SKM-1 treated with dmso at 0.1 percent for 144 hours (cell line): ENCODE measurements around the gene UBALD2.
"Not testable (repeated sequence)": the region's sequence is repeated elsewhere in the genome, so short reads cannot be mapped to it uniquely, and the experiment has no call there.

ENCODE experiments used
- DNase-seq: peaks from one replicate; lab custom pipeline; 2025; ENCODE audit not compliant: unreplicated experiment; lab: John Stamatoyannopoulos, UW

Gene UBALD2

DNA sequence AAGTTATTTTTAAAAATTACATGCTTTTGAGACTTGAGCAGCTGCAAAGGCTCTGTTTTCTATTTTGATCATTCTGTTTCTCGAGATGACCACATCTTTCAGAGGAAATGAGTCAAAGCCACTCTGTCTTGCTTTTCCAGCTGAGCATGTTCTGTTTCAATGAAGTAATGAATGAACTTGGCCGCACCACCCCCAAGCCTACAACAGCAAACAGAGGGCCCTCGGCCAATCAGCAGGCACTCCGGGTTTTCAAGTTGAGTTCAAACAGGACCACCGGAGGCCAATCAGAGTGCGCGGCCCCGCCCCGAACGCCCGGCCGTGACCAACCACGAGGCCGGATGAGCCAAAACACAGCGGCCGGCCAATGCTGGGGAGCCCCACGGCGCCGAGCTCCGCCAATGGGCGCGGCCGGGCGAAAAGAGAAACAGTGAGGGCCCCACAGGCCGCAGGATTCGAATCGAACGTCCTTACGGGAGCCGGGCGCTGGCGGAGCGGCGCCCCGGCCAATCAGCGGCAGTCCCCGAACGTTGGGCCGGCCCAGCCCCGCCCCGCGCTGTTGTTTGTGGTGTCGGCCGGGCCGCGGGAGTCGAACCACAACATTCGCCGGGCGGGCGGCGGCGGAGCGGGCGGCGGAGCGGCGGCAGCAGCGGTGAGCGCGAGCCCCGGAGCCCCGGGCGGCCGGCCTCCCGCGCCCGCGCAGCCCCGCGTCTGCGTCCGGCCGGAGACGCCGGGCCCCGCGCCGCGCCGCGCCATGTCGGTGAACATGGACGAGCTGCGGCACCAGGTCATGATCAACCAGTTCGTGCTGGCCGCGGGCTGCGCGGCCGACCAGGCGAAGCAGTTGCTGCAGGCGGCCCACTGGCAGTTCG, at the start of gene UBALD2:
UBALD2 (plus strand) TSS at position 594 of the 869 bp plus-strand sequence; CDS start at position 752, 158 bp downstream.
- DNase-seq: peak; percentile 98

DNA sequence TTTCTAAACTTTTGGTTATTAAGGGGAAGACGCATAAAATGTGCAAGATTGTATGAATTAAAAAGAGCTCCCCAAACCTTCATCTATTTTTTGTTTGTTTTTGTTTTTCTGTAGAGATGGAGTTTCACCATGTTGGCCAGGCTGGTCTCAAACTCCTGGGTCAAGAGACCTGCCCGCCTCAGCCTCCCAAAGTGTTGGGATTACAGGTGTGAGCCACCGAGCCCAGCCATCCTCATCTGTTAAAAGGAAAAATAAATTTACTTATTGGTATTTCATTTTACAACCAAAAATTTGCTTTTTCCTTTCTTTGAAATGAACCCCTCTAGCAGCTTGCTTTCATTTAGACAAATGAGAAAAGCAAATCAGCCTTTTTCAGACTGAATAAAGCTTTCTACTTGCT, 48.1 kb upstream of the UBALD2 start:
- DNase-seq: no peak

DNA sequence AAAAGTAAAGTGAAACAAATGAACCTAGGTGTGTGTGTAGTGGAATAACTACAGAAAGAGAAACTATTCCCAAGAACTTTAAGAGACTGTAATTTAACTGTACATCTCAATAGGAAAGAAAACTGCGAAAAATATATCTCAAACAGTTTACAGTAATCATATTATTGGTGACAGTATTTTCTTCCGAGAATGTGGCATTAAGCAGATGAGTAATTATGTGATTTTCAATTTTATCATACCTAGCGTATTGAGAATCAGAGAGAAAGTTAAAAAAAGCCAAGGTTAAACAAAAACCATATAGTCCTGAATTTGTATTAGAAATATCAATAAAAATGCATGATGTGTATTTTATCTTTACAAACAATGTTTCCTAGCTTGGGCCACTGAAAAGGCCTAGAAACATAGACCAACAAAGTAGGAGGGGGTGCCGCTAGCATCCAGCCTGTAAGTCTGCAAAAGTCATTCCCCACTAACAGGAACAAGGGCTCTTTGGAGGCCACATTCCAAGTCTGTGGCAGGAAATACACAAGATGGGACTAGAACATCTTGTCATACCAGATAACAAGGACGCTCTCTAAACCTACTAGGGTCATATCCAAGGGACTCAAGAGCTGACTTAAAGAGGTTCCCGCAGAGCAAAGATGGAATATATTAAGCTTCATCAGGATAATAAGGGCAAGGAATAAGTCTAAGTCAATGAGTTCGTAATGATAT, 45.3 kb upstream of the UBALD2 start:
- DNase-seq: no peak

DNA sequence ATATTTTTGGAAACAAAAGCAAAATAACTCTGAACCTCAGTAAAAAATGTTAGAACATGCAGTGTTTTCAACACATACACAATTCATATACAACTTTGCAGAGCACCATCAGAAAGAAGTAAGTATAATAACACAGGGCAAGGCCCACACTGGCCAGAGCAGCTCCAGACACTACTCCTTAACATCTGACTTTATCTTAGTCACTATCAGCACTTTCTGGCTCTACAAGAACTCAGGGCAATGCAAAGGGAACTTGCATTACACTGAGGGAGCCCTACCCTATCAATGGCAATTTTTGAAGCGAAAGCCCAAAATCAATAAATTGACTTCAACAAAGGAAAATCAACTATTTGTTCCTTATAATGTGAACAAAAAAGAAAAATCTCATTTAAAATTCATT, 41.3 kb upstream of the UBALD2 start:
- no peak for DNase-seq

DNA sequence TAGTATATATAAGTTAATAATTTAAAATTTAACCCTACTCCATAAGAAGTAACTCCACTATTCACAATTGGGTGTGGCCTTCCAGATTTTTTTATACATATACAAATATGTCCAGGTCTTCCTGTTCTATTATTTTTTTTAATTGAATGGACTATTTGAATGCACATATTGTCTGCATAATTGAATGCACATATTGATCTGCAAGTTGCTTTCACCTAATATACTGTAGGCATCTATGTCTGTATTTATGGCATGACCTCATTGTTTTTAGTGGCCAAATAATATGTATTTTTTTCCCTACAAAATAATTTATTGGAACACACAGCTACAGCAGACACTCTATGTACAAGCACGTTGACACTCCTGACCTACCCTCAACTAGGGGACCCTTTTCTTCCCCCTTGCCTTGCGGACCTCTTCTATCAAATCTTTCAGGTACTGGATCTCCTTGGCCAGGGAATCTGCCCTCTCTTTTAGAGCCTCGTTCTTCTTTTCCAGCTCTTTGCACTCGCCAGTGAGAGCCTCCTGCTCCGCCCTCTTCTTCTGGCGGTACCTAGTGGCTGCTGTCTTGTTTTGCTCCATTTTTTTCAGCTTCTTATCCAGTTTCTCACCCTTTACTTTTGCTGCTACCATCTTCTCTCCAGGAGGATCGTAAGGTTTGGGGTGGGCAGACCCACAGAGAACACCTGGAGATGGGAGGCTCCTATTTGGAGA, 39.6 kb upstream of the UBALD2 start:
- not testable (repeated sequence) for DNase-seq

DNA sequence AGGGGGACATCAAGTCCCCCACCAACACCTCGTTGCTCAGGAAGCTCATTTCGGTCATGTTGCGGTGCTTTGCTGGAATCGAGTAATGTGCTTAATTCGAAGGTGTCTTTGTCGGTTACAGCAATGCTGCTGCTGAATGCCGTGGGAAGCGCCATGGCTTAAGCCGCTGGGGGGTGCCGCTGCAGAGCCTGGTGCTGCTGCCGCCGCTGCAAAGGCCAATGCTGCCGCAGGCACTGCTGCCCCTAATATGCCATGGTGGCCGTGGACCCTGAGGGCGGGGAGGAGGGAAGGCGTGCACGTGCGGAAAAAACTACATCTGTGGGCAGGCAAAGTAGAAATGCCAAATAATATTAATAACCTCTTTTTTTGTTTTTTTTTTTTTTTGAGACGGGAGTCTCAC, 38.4 kb upstream of the UBALD2 start:
- not testable (repeated sequence) for DNase-seq

DNA sequence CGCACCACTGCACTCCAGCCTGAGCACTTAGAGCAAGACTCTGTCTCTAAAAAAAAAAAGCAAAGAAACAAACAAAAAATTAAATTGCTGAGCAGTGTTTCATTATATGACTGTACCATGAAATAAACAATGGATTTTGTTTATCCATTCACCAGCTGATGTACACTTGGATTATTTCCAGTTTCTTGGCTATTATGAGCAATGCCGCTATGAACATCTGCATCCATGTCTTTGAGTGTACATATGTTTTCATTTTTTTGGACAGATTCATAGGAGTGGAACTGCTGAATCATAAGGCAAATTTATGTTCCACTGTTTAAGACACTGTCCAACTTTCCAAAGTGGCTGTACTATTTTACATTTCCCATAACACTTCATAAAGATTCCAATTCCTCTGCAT, 32.8 kb upstream of the UBALD2 start:
- DNase-seq: no peak

DNA sequence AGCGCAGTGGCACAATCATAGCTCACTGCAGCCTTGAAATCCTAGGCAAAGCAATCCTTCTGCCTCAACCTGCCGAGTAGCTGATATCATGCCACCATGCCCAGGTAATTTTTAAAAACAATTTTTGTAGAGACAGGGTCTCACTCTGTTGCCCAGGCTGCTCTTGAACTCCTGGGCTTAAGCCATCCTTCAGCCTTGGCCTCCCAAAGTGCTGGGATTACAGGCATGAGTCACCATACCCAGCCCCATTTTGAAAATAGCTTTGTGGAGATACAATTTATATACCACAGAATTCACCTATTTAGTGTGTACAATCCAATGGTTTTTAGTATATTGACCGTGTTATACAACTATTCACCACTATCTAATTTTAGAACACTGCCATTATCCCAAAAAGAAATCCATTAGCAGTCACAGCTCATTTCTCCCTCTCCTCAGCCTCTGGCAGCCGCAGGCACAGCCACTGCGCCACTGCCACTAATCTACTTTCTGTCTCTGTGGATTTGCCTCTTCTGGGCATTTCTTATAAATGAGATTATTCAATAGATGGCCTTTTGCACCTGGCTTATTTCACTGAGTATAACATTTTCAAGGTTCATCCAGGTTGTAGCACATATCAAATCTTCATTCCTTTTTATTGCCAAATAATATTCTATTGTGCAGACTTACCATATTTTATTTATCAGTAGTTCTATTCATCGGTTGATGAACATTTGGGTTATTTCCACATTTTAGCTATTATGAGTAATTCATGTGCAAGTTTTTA, 31.4 kb upstream of the UBALD2 start:
- no peak for DNase-seq

DNA sequence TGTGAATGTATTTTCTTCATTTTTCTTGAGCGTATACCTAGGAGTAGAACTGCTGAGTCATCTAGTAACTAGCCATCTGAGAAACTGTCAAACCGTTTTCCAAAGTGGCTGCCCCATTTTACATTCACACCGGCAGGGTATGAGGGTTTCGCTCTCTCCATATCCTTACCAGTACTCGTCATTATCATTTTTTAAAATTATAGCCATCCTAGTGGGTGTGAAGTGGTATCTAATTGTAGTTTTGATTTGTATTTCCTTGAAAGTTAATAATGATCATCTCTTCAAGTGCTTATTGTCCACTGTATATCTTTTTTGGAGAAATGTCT, 30.8 kb upstream of the UBALD2 start:
- DNase-seq: no peak

DNA sequence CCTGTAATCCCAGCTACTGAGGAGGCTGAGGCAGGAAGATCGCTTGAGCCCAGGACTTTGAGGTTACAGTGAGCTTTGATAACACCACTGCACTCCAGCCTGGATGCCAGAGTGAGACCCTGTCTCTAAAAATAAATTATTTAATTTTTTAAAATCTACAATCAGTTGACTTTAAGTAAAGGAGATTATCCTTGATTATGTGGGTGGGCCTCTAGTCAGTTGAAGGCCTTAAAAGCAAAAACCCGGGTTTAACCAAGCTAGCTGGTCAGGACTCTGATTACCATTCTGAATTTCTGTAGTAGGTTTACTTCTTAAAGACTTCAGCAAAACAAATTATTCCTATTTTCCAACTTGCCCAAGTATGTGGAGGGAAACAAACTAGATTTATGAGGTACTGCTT, 29.3 kb upstream of the UBALD2 start:
- DNase-seq: no peak

DNA sequence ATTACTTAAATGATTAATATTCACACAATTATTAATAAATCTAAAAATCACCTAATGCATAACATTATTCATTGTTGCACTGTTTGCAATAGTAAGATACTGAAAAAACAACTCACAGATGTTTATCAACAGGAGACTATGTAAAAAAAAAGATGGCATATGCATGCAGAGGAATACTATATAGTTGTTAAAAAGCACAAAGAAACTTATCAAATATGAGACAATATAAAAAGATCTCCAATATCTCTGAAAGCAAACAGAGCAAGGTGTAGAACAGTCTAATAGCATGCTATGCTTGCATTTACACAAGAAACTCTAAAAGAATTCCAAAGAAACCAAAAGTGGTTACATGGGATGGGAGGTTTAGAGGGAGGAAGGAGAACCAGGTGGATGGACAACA, 28.5 kb upstream of the UBALD2 start:
- no peak for DNase-seq

DNA sequence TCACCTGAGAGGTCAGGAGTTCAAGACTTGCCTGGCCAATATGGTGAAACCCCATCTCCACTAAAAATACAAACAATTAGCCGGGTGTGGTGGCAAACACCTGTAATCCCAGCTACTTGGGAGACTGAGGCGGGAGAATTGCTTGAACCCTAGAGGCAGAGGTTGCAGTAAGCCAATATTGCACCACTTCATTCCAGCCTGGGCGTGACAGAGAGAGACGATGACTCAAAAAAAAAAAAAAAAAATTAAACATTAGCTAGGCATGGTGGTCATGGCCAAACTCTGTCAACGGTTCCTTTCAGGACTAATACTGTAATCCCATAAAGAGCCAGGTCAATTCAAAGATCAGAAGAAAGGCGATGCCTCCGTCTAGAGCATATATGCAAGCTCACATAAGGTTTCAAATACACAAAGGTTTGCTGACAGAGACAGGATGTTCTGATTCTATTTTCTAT, 27.3 kb upstream of the UBALD2 start:
- DNase-seq: no peak

DNA sequence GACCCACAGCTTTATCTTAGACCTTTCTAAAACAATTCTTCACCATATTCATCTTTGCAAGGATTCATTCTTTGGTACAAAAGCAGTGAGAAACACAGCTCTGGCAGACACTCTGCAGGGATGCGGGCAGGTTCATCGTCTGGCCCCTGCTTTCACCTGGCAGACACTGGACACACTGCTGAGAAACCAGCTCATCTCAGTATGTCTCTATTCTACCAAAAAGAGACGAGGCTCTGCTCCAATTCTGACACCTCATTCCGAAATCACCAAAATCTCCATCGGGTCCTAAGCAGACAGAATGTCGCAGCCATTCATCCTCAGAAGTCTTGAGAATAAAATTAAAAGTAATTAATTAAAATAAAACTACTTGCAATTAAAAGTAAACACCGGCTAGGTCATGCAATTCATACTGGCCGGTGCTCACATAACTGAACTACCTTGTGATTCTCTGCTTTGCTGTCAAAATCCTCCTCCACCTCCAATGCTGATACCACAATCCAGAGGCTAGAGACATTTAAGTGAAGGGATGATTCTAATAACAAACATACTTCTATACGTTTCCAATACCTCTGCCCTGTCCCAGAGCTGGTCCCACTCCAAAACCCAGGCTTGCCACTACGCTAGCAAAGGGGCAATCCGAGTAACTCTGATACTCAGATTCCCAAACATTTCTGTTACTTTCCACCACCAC, 26.2 kb upstream of the UBALD2 start:
- no peak for DNase-seq

DNA sequence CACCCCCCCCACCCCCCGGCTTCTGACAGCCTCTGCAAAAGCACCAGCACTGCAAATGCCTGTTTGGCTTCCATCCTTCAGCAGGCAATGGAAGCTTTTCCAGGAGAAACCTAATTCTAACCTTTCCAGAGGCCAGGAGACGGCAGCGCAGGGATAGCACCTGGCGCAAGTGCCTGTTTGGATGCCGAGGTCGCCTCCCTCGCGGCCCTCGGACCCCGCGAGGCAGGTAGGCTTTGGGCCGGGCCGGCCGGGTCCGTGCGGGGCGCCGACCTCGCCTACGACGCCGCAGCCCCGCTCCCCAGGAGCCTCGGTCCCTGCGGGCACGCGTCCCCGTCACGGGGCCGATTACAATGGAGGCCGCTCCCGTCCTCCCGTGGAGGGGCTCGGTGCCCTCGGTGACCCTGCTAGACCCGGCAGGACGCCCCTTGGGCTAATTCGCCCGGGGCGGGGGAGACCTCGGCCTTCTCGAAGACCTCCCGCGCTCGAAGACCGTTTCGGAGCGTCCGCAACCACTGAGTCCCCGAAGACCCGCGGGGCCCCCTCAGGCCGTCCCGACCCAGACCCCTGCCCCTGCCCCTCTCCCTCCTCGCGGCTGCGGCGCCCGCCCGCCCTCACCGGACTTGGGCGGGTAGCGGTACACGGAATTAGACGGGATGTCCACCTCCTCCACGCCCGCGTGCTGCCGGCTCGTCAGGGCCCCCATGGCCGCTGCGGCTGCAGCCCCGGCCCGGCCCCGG, 25.4 kb upstream of the UBALD2 start:
- DNase-seq: no peak

DNA sequence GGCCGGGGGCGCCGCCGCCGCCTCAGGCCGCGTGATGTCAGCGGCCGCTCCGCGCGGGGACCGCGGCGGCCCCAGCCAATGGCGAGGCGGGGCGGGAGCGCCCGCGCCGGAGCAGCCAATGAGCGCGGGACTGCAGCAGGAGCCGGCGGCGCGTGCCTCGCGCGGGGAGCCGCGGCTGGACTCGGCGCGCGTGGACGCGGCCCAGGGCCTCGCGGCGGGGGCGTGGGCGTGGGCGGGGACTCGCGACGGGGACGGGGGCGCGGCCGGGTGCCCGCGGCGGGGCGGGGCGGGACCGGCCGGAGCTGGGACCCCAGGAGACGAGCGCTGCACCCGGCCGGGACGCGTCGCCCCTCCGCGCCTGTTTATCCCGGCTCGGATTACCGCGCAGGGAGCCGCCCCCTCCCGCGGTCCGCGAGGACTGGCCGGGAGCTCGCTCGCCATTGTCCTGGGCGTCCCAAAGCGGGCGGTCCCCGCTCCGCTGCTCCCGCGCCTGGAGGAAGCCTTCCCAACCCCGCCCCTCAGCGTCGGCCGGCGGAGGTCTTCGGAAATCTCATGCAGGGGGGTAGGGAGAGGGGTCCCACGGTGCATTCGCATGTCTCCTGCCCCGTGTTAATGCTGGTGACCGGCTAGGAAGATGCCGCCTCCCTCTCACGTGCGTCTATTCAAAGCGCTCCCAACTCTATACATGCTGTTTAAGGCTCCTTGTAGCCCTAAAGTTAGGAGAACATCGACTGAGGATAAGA, 24.5 kb upstream of the UBALD2 start, which contains the start of gene RNF157:
RNF157 (minus strand) TSS at position 33 of the 743 bp plus-strand sequence. CDS start 253 bp downstream, outside the sequence.
- DNase-seq: no peak

DNA sequence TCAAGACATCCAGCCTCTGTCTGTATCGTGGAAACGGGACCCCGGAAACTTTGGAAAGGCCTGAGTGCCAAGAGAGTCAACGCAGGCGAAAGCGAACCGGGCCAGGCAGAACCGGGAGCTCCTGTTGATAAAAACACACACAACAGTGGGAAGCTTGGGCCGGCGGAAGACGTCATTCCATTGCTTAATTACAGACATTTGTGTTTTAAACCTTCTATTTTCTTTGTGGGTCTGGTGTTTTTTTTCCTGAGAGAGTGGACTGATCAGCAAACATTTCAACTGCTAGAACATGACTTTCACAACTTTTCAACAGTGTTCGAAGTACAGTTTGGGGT, 24.0 kb upstream of the UBALD2 start:
- DNase-seq: no peak

DNA sequence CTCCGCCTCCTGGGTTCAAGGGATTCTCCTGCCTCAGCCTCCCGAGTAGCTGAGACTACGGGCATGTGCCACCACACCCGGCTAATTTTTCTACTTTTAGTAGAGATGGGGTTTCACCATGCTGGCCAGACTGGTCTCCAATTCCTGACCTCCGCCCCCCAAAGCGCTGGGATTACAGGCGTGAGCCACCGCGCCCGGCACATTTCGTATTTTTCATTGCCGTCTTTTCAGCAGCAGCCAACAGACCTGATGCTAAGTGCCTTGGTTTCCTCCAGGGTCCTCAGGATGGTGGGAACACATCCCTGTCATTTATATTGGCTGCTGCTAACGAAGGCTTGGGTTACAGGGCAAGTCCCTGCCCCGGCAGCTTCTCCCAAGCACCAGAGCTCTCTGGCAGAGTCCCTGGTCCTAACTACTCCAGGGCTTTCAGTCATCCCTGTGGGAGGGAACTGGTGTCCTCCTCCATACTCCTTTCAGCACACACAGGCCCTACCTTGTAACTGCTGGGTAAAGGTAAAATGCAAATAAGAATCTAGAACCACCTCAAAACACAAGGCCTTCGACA, 23.4 kb upstream of the UBALD2 start:
- no peak for DNase-seq

DNA sequence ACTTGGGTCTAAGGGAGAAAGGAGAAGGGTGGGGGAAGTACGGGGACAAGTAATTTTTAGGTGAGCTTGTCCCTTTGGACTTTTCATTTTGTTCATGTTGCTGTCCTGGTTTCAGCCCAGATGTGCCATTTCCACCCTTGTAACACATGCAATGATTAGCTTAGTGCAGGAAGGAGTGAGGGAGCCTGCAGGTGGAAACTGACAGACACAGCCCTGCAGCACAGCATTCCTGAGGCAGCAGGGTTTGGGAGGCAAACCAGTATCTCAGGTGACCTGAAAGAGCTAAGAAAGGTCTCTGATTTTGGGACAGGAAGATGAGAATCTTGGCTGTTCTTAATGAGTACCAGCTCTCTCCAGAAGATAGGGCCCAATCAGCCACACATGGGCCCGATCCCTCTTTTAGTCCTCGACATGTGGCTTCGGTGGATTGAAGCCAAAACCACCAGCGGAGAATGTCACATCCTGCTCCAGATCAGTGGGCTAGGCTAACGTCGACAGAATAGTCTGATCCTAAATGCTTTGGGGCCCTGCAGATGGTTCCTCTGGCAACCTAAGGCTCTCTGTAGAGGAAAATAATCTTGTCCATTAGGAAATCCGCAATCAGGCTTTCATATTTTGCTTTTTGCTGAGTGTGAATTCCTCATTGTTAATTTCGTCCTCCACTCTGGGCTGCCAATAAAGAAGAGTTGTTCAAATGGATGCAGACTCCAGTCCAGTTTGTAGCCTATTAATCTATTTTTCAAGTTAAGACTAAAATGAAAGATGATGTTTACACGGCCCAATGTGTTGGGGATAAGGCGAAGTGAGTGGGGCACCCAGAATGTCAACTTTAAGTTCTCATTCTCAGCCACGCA, 21.1 kb upstream of the UBALD2 start:
- no peak for DNase-seq
